ENCODE measurements around the gene URB1.
A peak's percentile ranks its signal among the peaks of the same experiment; 100 is the strongest.
"Not testable (repeated sequence)": the region's sequence is repeated elsewhere in the genome, so short reads cannot be mapped to it uniquely, and the experiment has no call there.

Gene URB1

GRCh38 chr21:32412162-32413014 is 19.6 kb upstream of the URB1 start, which contains the start of gene EVA1C:
Gene EVA1C (plus strand): TSS chr21:32412706. CDS start chr21:32412854, 148 bp downstream.
- DNase-seq, result peak; percentile 20 to 72

- peak in 1 of 2 experiments; percentile 72 for DNase-seq
Measured at GRCh38 chr21:32411350-32412161, 18.7 kb upstream of the URB1 start.

- no peak for DNase-seq
Measured at GRCh38 chr21:32410916-32411315, 18.1 kb upstream of the URB1 start.

- DNase-seq, result no peak
Measured at GRCh38 chr21:32410291-32410690, 17.5 kb upstream of the URB1 start.

GRCh38 chr21:32406405-32406804 is 13.6 kb upstream of the URB1 start:
- DNase-seq, result peak in 1 of 2 experiments; percentile 41

- peak; percentile 58 to 88 for DNase-seq
Measured at GRCh38 chr21:32403201-32403777, 10.5 kb upstream of the URB1 start.

GRCh38 chr21:32393677-32394001 is 827 bp upstream of the URB1 start:
- DNase-seq, result no peak

- peak in 1 of 2 experiments; percentile 36 for DNase-seq
Measured at GRCh38 chr21:32392299-32392879, 423 bp downstream of the URB1 start.

GRCh38 chr21:32391755-32392154 is 1.1 kb downstream of the URB1 start:
- DNase-seq, result no peak

GRCh38 chr21:32390537-32391224 is 2.1 kb downstream of the URB1 start:
- DNase-seq, result not testable (repeated sequence)

- no peak for DNase-seq
Measured at GRCh38 chr21:32389337-32390015, 3.3 kb downstream of the URB1 start.

GRCh38 chr21:32388306-32388705 is 4.5 kb downstream of the URB1 start:
- DNase-seq, result no peak

- DNase-seq, result no peak
Measured at GRCh38 chr21:32387151-32387550, 5.7 kb downstream of the URB1 start.

GRCh38 chr21:32386195-32386870 is 6.5 kb downstream of the URB1 start:
- DNase-seq, result no peak

- peak in 1 of 2 experiments; percentile 7 for DNase-seq
Measured at GRCh38 chr21:32383812-32384211, 9.0 kb downstream of the URB1 start.

GRCh38 chr21:32382108-32382644 is 10.6 kb downstream of the URB1 start:
- DNase-seq, result no peak

- no peak for DNase-seq
Measured at GRCh38 chr21:32381571-32381970, 11.2 kb downstream of the URB1 start.

- DNase-seq, result no peak
Measured at GRCh38 chr21:32380940-32381339, 11.9 kb downstream of the URB1 start.

- DNase-seq, result no peak
Measured at GRCh38 chr21:32378956-32379355, 13.9 kb downstream of the URB1 start.

- no peak for DNase-seq
Measured at GRCh38 chr21:32377991-32378390, 14.8 kb downstream of the URB1 start.

- DNase-seq, result no peak
Measured at GRCh38 chr21:32377506-32377905, 15.3 kb downstream of the URB1 start.

Measured in NCI-H526 (cell line).